HG03060 (cell line): Measurements from ENCODE around the gene ACSF3.
"Not testable (repeated sequence)": the region's sequence is repeated elsewhere in the genome, so short reads cannot be mapped to it uniquely, and the experiment has no call there.

Experiments used
- ATAC-seq: cut with Tn5 transposase; IDR thresholded peaks from one replicate; pipeline ENCODE4 v1.9.1; 2021; ENCODE audit warnings: low read depth, moderate number of reproducible peaks; ENCODE audit not compliant: unreplicated experiment

Gene ACSF3

GRCh38 chr16:89184933-89185794, 91.5 kb downstream of the ACSF3 start:
- no peak for ATAC-seq

GRCh38 chr16:89185887-89186592, 92.4 kb downstream of the ACSF3 start:
- not testable (repeated sequence) for ATAC-seq

- ATAC-seq, result not testable (repeated sequence)
Measured at GRCh38 chr16:89186593-89187031, 93.0 kb downstream of the ACSF3 start.

- no peak for ATAC-seq
Measured at GRCh38 chr16:89187032-89187769, 93.5 kb downstream of the ACSF3 start.

GRCh38 chr16:89187770-89188392, 94.2 kb downstream of the ACSF3 start:
- ATAC-seq, result no peak

GRCh38 chr16:89188471-89189357, 95.1 kb downstream of the ACSF3 start:
- not testable (repeated sequence) for ATAC-seq

- ATAC-seq, result no peak
Measured at GRCh38 chr16:89189358-89190025, 95.8 kb downstream of the ACSF3 start.

- no peak for ATAC-seq
Measured at GRCh38 chr16:89190150-89190958, 96.7 kb downstream of the ACSF3 start.

- ATAC-seq, result no peak
Measured at GRCh38 chr16:89191033-89191900, 97.6 kb downstream of the ACSF3 start.

- no peak for ATAC-seq
Measured at GRCh38 chr16:89191901-89192185, 98.2 kb downstream of the ACSF3 start.

GRCh38 chr16:89192186-89192955, 98.7 kb downstream of the ACSF3 start:
- not testable (repeated sequence) for ATAC-seq

- ATAC-seq, result no peak
Measured at GRCh38 chr16:89192956-89193575, 99.4 kb downstream of the ACSF3 start.

GRCh38 chr16:89193576-89194293, 100.1 kb downstream of the ACSF3 start:
- no peak for ATAC-seq

- no peak for ATAC-seq
Measured at GRCh38 chr16:89194340-89195311, 101.0 kb downstream of the ACSF3 start.
